Osteoblast (primary cell): Measurements from ENCODE around the gene ACOD1. TPM values are rescaled to one million over a fixed set of nuclear protein-coding genes. Genes with fewer than 3 reads are reported as not detected.

Experiments used
- DNase-seq: peaks from one replicate; pipeline ENCODE4 v3.0.0; 2011; ENCODE audit warnings: low spot score, mixed read lengths; ENCODE audit not compliant: insufficient read length; ENCODE audit errors: missing footprints
- H2AFZ ChIP-seq: 2 replicates; pipeline ENCODE4 v1.6.0; 2011; ENCODE audit warnings: mild to moderate bottlenecking, low read length
- H3K27ac ChIP-seq: 2 replicates; pipeline ENCODE4 v1.5.1; 2011; ENCODE audit warnings: mild to moderate bottlenecking, low read depth, low read length, moderate library complexity
- H3K27me3 ChIP-seq: 2 replicates; pipeline ENCODE4 v1.6.0; 2012; ENCODE audit warnings: mild to moderate bottlenecking, control low read depth, inconsistent platforms, low read length, moderate library complexity; ENCODE audit not compliant: insufficient read depth
- H3K36me3 ChIP-seq: 2 replicates; pipeline ENCODE4 v1.5.1; 2011; ENCODE audit warnings: mild to moderate bottlenecking, low read length, control low read depth, moderate library complexity; ENCODE audit not compliant: insufficient read depth
- H3K4me1 ChIP-seq: 2 replicates; pipeline ENCODE4 v1.5.1; 2011; ENCODE audit warnings: mild to moderate bottlenecking, low read length, control low read depth, moderate library complexity; ENCODE audit not compliant: insufficient read depth
- H3K4me2 ChIP-seq: 2 replicates; pipeline ENCODE4 v1.6.0; 2011; ENCODE audit warnings: mild to moderate bottlenecking, low read length; ENCODE audit not compliant: insufficient read depth
- H3K4me3 ChIP-seq: fragments of 200-600 bp; sonication (generic); 3 replicates; pipeline ENCODE4 v1.5.1; 2012; ENCODE audit warnings: mild to moderate bottlenecking, low read length, inconsistent platforms; ENCODE audit not compliant: insufficient read depth
- H3K79me2 ChIP-seq: 2 replicates; pipeline ENCODE4 v1.6.0; 2012; ENCODE audit warnings: mild to moderate bottlenecking, low read length, control low read depth, inconsistent platforms; ENCODE audit not compliant: insufficient read depth
- H3K9me3 ChIP-seq: 2 replicates; pipeline ENCODE4 v1.5.1; 2011; ENCODE audit warnings: low read depth, low read length, control low read depth
- H4K20me1 ChIP-seq: 2 replicates; pipeline ENCODE4 v1.6.0; 2012; ENCODE audit warnings: mild to moderate bottlenecking, low read length, control low read depth; ENCODE audit not compliant: insufficient read depth
- total RNA-seq: library from RNA; depleted of rRNA; stranded (reverse); fragments of >200 nt; gene quantifications from 2 replicates; pipeline ENCODE4 v1.2.3, GENCODE V29; 2012
- TF ChIP-seq, protein P1 (sequence below): IDR thresholded peaks from 2 replicates; pipeline ENCODE4 v1.5.1; 2011; ENCODE audit warnings: mild to moderate bottlenecking, low read depth, low read length, moderate library complexity; ENCODE audit errors: extremely low read depth

The ACOD1 gene
- total RNA-seq, 1 donor = not detected

- peak; percentile 22 for DNase-seq
- no peaks in the 10 kb centered on the region for H3K27me3 ChIP-seq
- H3K79me2 ChIP-seq = no peaks in the 10 kb centered on the region
- H3K27ac ChIP-seq = peak overlapping the region; percentile 80
- H2AFZ ChIP-seq = no peak overlapping the region
- no peaks in the 10 kb centered on the region for H3K36me3 ChIP-seq
- no peaks in the 10 kb centered on the region for H4K20me1 ChIP-seq
- no peak overlapping the region for H3K4me3 ChIP-seq
- peaks cover 30% of the 10 kb centered on the region for H3K4me1 ChIP-seq
- TF ChIP-seq, protein P1, sequence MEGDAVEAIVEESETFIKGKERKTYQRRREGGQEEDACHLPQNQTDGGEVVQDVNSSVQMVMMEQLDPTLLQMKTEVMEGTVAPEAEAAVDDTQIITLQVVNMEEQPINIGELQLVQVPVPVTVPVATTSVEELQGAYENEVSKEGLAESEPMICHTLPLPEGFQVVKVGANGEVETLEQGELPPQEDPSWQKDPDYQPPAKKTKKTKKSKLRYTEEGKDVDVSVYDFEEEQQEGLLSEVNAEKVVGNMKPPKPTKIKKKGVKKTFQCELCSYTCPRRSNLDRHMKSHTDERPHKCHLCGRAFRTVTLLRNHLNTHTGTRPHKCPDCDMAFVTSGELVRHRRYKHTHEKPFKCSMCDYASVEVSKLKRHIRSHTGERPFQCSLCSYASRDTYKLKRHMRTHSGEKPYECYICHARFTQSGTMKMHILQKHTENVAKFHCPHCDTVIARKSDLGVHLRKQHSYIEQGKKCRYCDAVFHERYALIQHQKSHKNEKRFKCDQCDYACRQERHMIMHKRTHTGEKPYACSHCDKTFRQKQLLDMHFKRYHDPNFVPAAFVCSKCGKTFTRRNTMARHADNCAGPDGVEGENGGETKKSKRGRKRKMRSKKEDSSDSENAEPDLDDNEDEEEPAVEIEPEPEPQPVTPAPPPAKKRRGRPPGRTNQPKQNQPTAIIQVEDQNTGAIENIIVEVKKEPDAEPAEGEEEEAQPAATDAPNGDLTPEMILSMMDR = no peak
- no peaks in the 10 kb centered on the region for H3K9me3 ChIP-seq
- H3K4me2 ChIP-seq = no peak overlapping the region
Measured at GRCh38 chr13:76936763-76937162, 11.5 kb upstream of the ACOD1 start.

GRCh38 chr13:76937281-76937820 lies 11.0 kb upstream of the ACOD1 start:
- Histone ChIP-seq H3K9me3 (no peaks in the 10 kb centered on the region), H3K27me3 (no peaks in the 10 kb centered on the region), H2AFZ (peak overlapping the region; percentile 11), H3K27ac (peak overlapping the region; percentile 80), H3K79me2 (no peaks in the 10 kb centered on the region), H4K20me1 (no peaks in the 10 kb centered on the region), H3K4me2 (peak overlapping the region; percentile 77), H3K4me3 (peak overlapping the region; percentile 43), H3K36me3 (no peaks in the 10 kb centered on the region), H3K4me1 (peaks cover 30% of the 10 kb centered on the region)
- peak; percentile 85 for DNase-seq
- TF ChIP-seq, protein P1 = no peak

- no peaks in the 10 kb centered on the region for H3K79me2 ChIP-seq
- TF ChIP-seq, protein P1 = no peak
- H3K36me3 ChIP-seq = no peaks in the 10 kb centered on the region
- H2AFZ ChIP-seq = no peak overlapping the region
- H3K4me2 ChIP-seq = peak overlapping the region; percentile 1
- no peak overlapping the region for H3K4me3 ChIP-seq
- no peak overlapping the region for H3K27ac ChIP-seq
- H4K20me1 ChIP-seq = no peaks in the 10 kb centered on the region
- no peaks in the 10 kb centered on the region for H3K27me3 ChIP-seq
- H3K9me3 ChIP-seq = no peaks in the 10 kb centered on the region
- H3K4me1 ChIP-seq = peaks cover 31% of the 10 kb centered on the region
- peak; percentile 32 for DNase-seq
Measured at GRCh38 chr13:76939215-76939614, 9.1 kb upstream of the ACOD1 start.

DNA sequence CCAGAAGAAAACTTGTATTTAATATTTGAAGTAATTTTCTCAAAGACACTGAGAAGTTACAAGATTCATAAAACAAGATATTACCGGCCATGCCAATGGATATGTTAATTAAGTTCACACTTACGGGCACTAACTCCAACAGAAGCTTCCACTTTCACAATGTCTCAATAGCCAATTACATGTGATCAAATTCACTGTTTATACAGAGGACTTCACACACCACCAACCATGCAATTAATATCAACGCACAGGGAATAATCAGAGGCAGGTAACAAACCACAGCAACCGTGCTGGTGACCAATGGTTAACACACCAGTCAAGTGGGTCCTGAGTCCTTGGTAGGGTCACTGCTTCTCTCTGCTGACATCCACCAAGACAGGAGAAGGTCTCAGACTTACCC lies 5.9 kb upstream of the ACOD1 start:
- H3K4me1 ChIP-seq = peaks cover 38% of the 10 kb centered on the region
- TF ChIP-seq, protein P1 = no peak
- no peaks in the 10 kb centered on the region for H3K27me3 ChIP-seq
- H3K79me2 ChIP-seq = no peaks in the 10 kb centered on the region
- no peak overlapping the region for H2AFZ ChIP-seq
- H3K9me3 ChIP-seq = no peaks in the 10 kb centered on the region
- H3K4me2 ChIP-seq = no peak overlapping the region
- DNase-seq = no peak
- no peaks in the 10 kb centered on the region for H4K20me1 ChIP-seq
- H3K27ac ChIP-seq = no peak overlapping the region
- no peaks in the 10 kb centered on the region for H3K36me3 ChIP-seq
- no peak overlapping the region for H3K4me3 ChIP-seq
